ENCODE measurements around the gene SLC37A1.

DNA sequence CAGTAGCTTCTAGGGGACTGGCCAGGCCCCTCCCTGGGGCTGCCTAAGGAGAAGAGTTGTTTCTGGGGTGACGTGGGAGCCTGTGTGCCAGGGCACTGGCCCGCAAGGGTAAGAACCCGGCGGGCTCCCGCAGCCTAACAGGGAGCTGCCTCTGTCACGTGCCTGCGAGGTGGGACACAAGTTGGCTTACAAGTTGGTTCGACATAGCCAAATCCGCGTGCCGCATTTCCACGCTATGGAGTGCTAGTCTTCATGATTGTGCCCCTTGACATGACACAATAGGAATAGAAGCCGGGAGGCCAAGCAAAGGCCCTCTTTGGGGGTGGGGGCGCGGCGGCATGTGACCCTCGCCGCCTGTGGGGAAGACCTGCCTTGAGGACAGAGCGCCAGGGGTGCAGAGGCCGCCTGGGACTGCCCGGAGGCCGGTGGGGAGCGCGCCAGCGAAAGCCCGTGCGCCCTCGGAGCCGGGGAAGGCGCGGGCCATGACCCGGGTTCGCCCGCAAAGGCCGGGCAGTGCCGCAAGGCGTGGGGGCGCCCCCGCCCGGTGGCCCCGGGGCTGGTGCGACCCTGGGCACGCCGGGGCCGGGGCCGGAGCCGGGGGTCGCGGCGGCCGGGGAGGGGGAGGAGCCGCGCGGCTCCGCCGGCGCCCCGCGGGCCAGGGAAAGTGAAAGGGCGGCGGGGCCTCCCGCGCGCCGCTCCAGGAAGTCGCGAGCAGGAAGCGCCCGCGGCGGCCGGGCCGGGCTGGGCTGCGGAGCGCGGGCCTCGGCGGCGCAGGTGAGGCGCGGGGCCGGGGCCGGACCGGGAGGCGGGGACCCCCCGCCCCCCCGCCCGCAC lies at the start of gene SLC37A1:
- TF ChIP-seq SIN3A (IDR thresholded peaks at IDR 0.05; ENCODE audit: borderline replicate concordance, insufficient read depth, low read length): no peak
- TF ChIP-seq TAF1 (IDR thresholded peaks at IDR 0.05; ENCODE audit: borderline replicate concordance, insufficient read depth, low read length): no peak
- TF ChIP-seq POLR2AphosphoS5 (IDR thresholded peaks at IDR 0.05; ENCODE audit: low read depth, low read length): no peak
- TF ChIP-seq, protein P1, sequence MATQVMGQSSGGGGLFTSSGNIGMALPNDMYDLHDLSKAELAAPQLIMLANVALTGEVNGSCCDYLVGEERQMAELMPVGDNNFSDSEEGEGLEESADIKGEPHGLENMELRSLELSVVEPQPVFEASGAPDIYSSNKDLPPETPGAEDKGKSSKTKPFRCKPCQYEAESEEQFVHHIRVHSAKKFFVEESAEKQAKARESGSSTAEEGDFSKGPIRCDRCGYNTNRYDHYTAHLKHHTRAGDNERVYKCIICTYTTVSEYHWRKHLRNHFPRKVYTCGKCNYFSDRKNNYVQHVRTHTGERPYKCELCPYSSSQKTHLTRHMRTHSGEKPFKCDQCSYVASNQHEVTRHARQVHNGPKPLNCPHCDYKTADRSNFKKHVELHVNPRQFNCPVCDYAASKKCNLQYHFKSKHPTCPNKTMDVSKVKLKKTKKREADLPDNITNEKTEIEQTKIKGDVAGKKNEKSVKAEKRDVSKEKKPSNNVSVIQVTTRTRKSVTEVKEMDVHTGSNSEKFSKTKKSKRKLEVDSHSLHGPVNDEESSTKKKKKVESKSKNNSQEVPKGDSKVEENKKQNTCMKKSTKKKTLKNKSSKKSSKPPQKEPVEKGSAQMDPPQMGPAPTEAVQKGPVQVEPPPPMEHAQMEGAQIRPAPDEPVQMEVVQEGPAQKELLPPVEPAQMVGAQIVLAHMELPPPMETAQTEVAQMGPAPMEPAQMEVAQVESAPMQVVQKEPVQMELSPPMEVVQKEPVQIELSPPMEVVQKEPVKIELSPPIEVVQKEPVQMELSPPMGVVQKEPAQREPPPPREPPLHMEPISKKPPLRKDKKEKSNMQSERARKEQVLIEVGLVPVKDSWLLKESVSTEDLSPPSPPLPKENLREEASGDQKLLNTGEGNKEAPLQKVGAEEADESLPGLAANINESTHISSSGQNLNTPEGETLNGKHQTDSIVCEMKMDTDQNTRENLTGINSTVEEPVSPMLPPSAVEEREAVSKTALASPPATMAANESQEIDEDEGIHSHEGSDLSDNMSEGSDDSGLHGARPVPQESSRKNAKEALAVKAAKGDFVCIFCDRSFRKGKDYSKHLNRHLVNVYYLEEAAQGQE (IDR thresholded peaks at IDR 0.05; ENCODE audit: insufficient read depth in 1 of 2, low read depth in 2 of 2, low read length in 2 of 2): no peak
- TF ChIP-seq FOXP2 (optimal IDR thresholded peaks at IDR 0.05; ENCODE audit: borderline replicate concordance, extremely low read depth, extremely low read length, insufficient read depth): no peak
